GM12873 (cell line): ENCODE measurements around the gene STK17A.

ENCODE experiments used
- TF ChIP-seq, protein P1 (sequence below): IDR thresholded peaks from 2 replicates; pipeline ENCODE4 v1.5.1; 2012; ENCODE audit warnings: low read depth, mild to moderate bottlenecking, moderate library complexity, low read length, control low read depth; ENCODE audit not compliant: insufficient read depth; ENCODE audit errors: missing control alignments

The STK17A gene

DNA sequence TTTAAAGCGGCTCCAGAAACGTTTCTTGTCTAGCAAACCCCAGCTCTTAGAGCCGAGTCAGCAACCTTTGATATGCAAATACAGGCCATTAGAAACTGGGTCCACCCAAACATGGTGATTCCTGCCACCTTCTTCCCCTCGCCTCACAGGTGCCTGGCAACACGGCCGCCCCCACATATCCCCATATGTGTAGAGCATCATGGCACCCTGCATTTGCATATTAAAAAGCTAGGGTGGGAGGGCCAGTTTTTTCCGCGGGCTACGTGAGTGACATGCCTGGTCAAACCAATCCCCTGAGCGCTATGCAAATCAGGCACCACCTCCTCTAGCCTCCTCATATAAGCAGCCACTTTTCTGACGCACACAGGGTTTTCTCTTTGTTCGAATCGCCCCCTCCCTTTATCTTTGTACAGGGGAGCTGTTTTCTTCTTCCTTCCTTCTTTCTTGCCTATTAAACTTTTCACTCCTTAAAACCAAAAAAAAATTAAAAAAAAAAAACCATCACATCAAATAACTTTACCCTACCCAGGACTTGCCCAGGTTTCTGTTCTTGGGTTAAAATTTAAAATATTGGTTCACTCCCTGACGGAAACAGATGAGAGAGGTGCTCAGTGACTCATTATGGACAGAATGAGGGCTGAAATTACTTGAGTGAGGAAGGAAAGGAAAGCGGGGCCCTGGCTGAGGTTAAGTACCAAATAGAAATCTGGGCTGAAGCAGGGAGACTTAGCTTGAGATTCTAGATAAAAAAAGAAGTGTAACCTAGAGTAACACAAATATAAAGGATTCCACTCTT is 86.6 kb downstream of the STK17A start:
- TF ChIP-seq, protein P1, sequence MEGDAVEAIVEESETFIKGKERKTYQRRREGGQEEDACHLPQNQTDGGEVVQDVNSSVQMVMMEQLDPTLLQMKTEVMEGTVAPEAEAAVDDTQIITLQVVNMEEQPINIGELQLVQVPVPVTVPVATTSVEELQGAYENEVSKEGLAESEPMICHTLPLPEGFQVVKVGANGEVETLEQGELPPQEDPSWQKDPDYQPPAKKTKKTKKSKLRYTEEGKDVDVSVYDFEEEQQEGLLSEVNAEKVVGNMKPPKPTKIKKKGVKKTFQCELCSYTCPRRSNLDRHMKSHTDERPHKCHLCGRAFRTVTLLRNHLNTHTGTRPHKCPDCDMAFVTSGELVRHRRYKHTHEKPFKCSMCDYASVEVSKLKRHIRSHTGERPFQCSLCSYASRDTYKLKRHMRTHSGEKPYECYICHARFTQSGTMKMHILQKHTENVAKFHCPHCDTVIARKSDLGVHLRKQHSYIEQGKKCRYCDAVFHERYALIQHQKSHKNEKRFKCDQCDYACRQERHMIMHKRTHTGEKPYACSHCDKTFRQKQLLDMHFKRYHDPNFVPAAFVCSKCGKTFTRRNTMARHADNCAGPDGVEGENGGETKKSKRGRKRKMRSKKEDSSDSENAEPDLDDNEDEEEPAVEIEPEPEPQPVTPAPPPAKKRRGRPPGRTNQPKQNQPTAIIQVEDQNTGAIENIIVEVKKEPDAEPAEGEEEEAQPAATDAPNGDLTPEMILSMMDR: no peak

DNA sequence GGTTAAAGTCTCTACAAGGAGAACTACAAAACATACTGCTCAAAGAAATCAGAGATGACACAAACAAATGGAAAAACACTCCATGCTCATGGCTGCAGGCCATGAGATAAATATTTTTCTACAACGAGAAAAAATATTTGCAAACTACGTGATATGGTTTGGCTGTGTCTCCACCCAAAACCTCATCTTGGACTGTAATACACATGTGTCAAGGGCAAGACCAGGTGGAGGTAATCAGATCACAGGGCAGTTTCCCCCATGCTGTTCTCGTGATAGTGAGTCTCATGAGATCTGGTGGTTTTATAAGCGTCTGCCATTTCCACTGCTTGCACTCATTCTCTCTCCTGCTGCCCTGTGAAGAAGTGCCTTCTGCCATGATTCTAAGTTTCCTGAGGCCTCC is 88.6 kb downstream of the STK17A start:
- TF ChIP-seq, protein P1: no peak

- TF ChIP-seq, protein P1: no peak
Observed at GRCh38 chr7:43674559-43675436, 91.9 kb downstream of the STK17A start.
